Astrocyte (in vitro differentiated cells and primary cell): Measurements from ENCODE around the gene TLK2. TPM values are rescaled to one million over a fixed set of nuclear protein-coding genes. Genes with fewer than 3 reads are reported as not detected.
A peak's percentile ranks its signal among the peaks of the same experiment; 100 is the strongest.
"Not testable (repeated sequence)": the region's sequence is repeated elsewhere in the genome, so short reads cannot be mapped to it uniquely, and the experiment has no call there.

Experiments used
- DNase-seq: peaks from one replicate; pipeline ENCODE4 v3.0.0-alpha.2; 2010; ENCODE audit warnings: low read depth
- FAIRE-seq: peaks from 2 replicates; lab custom pipeline; 2011; peaks lifted over from hg19 to GRCh38; lab: Jason Lieb, UNC
- H2AFZ ChIP-seq: 2 replicates; pipeline ENCODE4 v1.6.0; 2012; ENCODE audit warnings: low read depth, low read length, inconsistent platforms
- H3K27ac ChIP-seq: 2 replicates; pipeline ENCODE4 v1.5.1; 2011; ENCODE audit warnings: low read depth, low read length, inconsistent platforms
- H3K27me3 ChIP-seq: 2 replicates; pipeline ENCODE4 v1.6.0; 2011; ENCODE audit warnings: low read length, inconsistent platforms; ENCODE audit not compliant: insufficient read depth
- H3K36me3 ChIP-seq: 2 replicates; pipeline ENCODE4 v1.5.1; 2011; ENCODE audit warnings: low read length, inconsistent platforms; ENCODE audit not compliant: insufficient read depth
- H3K4me1 ChIP-seq: 2 replicates; pipeline ENCODE4 v1.5.1; 2011; ENCODE audit warnings: low read length, inconsistent platforms; ENCODE audit not compliant: insufficient read depth
- H3K4me2 ChIP-seq: 2 replicates; pipeline ENCODE4 v1.6.0; 2012; ENCODE audit warnings: low read length, inconsistent platforms
- H3K4me3 ChIP-seq: 2 replicates; pipeline ENCODE4 v1.5.1; 2011; ENCODE audit warnings: low read depth, mild to moderate bottlenecking, low read length, inconsistent platforms; ENCODE audit not compliant: insufficient read depth
- H3K79me2 ChIP-seq: 2 replicates; pipeline ENCODE4 v1.6.0; 2012; ENCODE audit warnings: mild to moderate bottlenecking, low read length, inconsistent platforms; ENCODE audit not compliant: insufficient read depth
- H3K9ac ChIP-seq: 2 replicates; pipeline ENCODE4 v1.6.0; 2012; ENCODE audit warnings: mild to moderate bottlenecking, low read length, inconsistent platforms
- H3K9me3 ChIP-seq: 2 replicates; pipeline ENCODE4 v1.5.1; 2012; ENCODE audit warnings: low read depth, mild to moderate bottlenecking, low read length, inconsistent platforms; ENCODE audit not compliant: insufficient read depth
- H4K20me1 ChIP-seq: 2 replicates; pipeline ENCODE4 v1.6.0; 2012; ENCODE audit warnings: low read length, inconsistent platforms; ENCODE audit not compliant: insufficient read depth
- H3K27ac Mint-ChIP-seq: one replicate; pipeline ENCODE4 v1.8.0; 2021; ENCODE audit warnings: mild to moderate bottlenecking, mixed read lengths; ENCODE audit not compliant: unreplicated experiment
- H3K27me3 Mint-ChIP-seq: one replicate; pipeline ENCODE4 v1.8.0; 2021; ENCODE audit warnings: low read depth, mixed read lengths; ENCODE audit not compliant: unreplicated experiment
- H3K36me3 Mint-ChIP-seq: one replicate; pipeline ENCODE4 v1.8.0; 2021; ENCODE audit warnings: low read depth, mixed read lengths; ENCODE audit not compliant: unreplicated experiment
- H3K4me1 Mint-ChIP-seq: one replicate; pipeline ENCODE4 v1.8.0; 2021; ENCODE audit warnings: low read depth, mixed read lengths; ENCODE audit not compliant: unreplicated experiment
- H3K4me3 Mint-ChIP-seq: one replicate; pipeline ENCODE4 v1.8.0; 2021; ENCODE audit warnings: mild to moderate bottlenecking, moderate library complexity, mixed read lengths; ENCODE audit not compliant: unreplicated experiment
- H3K9me3 Mint-ChIP-seq: one replicate; pipeline ENCODE4 v1.8.0; 2021; ENCODE audit warnings: mild to moderate bottlenecking, mixed read lengths; ENCODE audit not compliant: unreplicated experiment
- total RNA-seq: library from RNA; stranded (reverse); gene quantifications from 2 replicates; pipeline ENCODE4 v1.2.1, GENCODE V29; 2021

Gene TLK2
- total RNA-seq, 1 donor from 2014 or later: 53.0 TPM

DNA sequence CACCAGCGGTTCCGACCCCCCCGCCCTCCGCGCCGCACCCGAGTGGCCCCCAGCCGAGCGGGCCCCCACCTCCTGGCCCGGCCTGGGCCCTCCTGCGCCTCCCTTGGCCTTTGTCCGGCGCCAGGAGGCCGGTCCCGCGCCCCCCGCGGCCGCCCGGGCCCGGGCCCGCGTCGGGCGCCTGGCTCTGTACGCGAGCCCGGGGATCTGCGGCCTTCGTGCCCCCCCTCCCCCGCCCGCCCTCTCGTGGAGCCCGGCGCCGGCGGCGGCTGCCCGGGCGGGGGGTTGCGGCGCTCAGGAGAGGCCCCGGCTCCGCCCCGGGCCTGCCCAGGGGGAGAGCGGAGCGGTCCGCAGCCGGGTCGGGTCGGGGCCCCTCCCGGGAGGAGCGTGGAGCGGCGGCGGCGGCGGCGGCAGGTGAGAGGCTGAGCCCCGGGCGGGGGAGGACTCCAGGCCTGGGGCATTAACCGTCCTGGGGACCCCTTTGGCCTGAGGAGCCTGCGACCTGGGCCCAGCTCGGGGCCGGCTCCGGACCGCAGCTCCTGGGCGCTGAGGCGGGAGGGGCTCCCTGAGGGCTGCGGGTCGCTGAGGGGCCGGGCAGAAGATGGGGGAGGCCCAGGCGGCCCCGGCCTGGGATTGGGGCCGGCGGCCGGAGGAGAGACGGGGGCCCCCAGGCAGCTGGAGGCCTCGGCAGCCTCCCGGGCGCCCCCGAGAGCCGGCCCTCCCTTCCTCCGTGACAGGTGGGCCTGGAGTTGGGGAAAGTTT lies 434 bp downstream of the TLK2 start:
- Histone ChIP-seq H3K79me2 (peaks cover 61% of the 10 kb centered on the region), H3K4me3 (peak overlapping the region; percentile 73), H3K9ac (peak overlapping the region; percentile 92), H3K4me2 (peak overlapping the region; percentile 85), H3K27ac (peak overlapping the region; percentile 80)
- Mint-ChIP-seq H3K4me1 (peaks cover 13% of the 10 kb centered on the region), H3K4me3 (peak overlapping the region; percentile 98)
- not testable (repeated sequence) for H3K4me1 ChIP-seq, H2AFZ ChIP-seq, H3K27ac Mint-ChIP-seq, H3K9me3 ChIP-seq, H4K20me1 ChIP-seq, H3K36me3 Mint-ChIP-seq, H3K36me3 ChIP-seq, H3K9me3 Mint-ChIP-seq, DNase-seq, H3K27me3 ChIP-seq, FAIRE-seq, H3K27me3 Mint-ChIP-seq

DNA sequence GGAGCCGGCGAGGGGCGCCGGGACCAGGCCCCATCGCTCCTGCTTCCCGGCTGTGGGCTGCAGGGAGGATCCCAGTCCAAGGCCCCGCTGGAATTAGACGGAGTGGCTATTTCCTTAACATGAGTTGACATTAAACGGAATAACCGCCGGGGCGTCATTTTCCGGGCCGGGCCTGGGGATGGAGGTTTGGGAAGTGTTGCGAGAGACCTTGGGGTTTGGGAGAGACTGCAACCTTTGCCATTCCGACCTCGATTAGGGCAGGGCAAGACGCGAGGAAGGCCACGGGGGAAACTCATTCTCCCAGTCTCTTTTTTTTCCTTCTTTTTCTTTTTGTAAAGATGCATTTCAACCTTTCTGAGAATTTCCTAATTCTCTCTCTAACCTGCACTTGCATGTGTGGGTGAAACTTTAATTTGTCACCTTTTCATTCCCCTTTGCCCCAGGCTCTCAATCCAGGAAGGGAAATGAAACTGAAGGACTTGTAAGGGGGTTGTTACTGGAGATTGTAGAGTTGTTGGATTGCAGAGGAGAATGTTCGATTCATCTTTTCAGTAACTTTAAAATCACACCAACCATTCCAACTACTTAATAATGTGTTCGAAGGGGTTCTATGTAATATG lies 1.1 kb downstream of the TLK2 start:
- Histone ChIP-seq H3K79me2 (peaks cover 65% of the 10 kb centered on the region), H3K4me2 (peak overlapping the region; percentile 85), H3K4me3 (peak overlapping the region; percentile 73), H3K9ac (peak overlapping the region; percentile 92), H3K27ac (peak overlapping the region; percentile 80)
- not testable (repeated sequence) for H3K27me3 Mint-ChIP-seq, H3K27me3 ChIP-seq, H3K36me3 Mint-ChIP-seq, H3K4me1 ChIP-seq, DNase-seq, H3K9me3 ChIP-seq, FAIRE-seq, H2AFZ ChIP-seq, H3K9me3 Mint-ChIP-seq, H3K36me3 ChIP-seq, H4K20me1 ChIP-seq
- Mint-ChIP-seq H3K27ac (peak overlapping the region; percentile 96), H3K4me1 (peaks cover 13% of the 10 kb centered on the region), H3K4me3 (peak overlapping the region; percentile 98)

DNA sequence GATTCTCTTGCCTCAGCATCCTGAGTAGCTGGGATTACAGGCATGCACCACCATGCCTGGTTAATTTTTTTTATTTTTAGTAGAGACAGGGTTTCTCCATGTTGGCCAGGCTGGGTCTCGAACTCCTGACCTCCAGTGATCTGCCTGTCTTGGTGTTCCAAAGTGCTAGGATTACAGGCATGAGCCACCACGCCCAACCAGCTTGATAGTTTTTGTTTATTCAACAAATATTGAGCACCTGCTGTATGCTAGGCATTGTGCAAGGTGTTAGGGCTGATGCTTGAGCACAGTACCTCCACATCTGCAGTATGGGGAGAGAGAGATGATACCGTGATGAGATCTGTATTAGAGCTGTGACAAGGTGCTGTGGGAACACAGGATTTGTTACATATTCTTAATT lies 3.9 kb downstream of the TLK2 start:
- H3K9me3 ChIP-seq, FAIRE-seq, H3K27ac ChIP-seq, H3K27me3 ChIP-seq, H3K4me1 Mint-ChIP-seq, H3K4me1 ChIP-seq, H3K4me3 ChIP-seq, H4K20me1 ChIP-seq, H3K9ac ChIP-seq, H3K27me3 Mint-ChIP-seq, H3K4me2 ChIP-seq, H3K27ac Mint-ChIP-seq, H3K4me3 Mint-ChIP-seq, H2AFZ ChIP-seq, H3K9me3 Mint-ChIP-seq, DNase-seq, H3K36me3 ChIP-seq, H3K36me3 Mint-ChIP-seq: not testable (repeated sequence)
- H3K79me2 ChIP-seq: peaks cover 83% of the 10 kb centered on the region

DNA sequence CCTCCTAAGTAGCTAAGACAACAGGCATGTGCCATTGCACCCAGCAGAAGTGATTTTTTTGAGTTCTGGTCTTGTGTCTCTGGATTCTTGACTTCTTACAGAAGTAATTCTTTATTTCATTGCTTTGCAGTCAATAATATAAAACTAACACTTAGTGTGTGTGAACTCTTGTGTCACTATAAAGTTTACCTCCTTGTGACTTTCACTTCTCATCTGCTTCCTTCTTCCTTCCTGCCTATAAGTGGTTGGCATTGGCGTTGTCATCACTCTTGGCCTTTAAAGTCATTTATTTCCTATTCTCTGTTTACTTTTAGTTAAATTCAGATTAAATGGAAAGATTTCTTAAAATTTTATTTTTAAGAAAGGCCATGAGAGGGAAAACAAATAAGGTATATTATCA lies 12.4 kb downstream of the TLK2 start:
- not testable (repeated sequence) for FAIRE-seq, H3K4me1 Mint-ChIP-seq, H3K27ac Mint-ChIP-seq, H3K4me1 ChIP-seq, DNase-seq, H3K27me3 ChIP-seq, H3K27me3 Mint-ChIP-seq, H3K27ac ChIP-seq, H2AFZ ChIP-seq, H3K4me3 Mint-ChIP-seq, H3K9ac ChIP-seq, H3K9me3 ChIP-seq, H3K36me3 Mint-ChIP-seq, H3K4me3 ChIP-seq, H3K36me3 ChIP-seq, H3K9me3 Mint-ChIP-seq, H3K4me2 ChIP-seq
- peaks cover 49% of the 10 kb centered on the region for H4K20me1 ChIP-seq
- H3K79me2 ChIP-seq: peaks cover 90% of the 10 kb centered on the region

DNA sequence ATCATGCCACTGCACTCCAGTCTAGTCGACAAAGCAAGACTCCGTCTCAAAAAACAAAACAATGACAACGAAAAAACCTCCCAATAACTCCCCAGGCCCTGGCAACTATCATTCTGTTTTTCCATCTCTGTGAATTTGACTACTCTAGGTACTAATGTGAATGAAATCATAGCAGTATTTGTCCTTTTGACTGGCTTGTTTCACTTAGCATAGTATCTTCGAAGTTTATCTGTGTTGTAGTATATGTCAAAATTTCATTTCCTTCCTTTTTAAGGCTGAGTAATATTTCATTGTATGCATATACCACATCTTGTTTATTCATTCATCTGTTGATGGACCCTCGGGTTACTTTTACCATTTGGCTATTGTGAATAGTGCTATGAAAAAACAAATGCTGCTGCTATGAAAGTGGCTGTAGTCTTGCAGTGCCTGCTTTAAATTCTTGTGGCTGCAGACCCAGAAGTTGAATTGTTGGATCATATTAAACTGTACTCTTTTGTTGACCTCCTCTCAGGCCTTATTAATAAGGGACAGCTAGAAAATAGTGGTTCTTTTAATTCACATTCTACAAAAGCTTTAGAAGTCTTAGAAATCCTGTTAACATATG lies 14.5 kb downstream of the TLK2 start:
- H3K27me3 Mint-ChIP-seq, H3K9ac ChIP-seq, H3K36me3 ChIP-seq, H3K27me3 ChIP-seq, H3K27ac ChIP-seq, H3K27ac Mint-ChIP-seq, H3K36me3 Mint-ChIP-seq, H3K4me2 ChIP-seq, H3K9me3 Mint-ChIP-seq, H3K9me3 ChIP-seq, H2AFZ ChIP-seq, H3K4me1 Mint-ChIP-seq, H3K4me1 ChIP-seq, H3K4me3 Mint-ChIP-seq, H3K4me3 ChIP-seq: not testable (repeated sequence)
- FAIRE-seq: peak; percentile 58
- peaks cover 58% of the 10 kb centered on the region for H4K20me1 ChIP-seq
- peaks cover 91% of the 10 kb centered on the region for H3K79me2 ChIP-seq
- DNase-seq: peak; percentile 15
